ENCODE results near the gene DHRS4. TPM values are rescaled to one million over a fixed set of nuclear protein-coding genes. Genes with fewer than 3 reads are reported as not detected.
"Not testable (repeated sequence)": the region's sequence is repeated elsewhere in the genome, so short reads cannot be mapped to it uniquely, and the experiment has no call there.

DHRS4 gene
- polyA plus RNA-seq, 3 donors: 40.4 to 68.1 (median 63.2) TPM

DNA sequence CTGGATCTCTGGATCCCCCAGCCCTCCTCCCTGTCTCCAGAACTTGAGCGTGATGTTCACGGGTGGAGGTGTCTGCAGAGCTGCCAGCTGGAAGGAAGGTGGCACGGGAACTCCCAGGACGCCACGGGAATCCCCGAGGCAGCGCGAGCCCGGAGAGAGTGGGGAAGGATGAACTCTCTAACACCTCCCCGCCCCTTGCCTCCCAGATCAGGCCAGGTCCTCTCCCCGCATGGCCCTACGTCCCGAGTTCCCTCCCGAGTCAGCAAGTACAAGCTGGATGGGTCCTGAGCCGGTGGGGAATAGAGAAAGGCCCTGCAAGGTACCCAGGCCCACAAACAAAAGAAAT, 52.9 kb downstream of the DHRS4 start:
- H3K9me3 ChIP-seq (replicated peaks in 1 of 2; ENCODE audit: control insufficient read depth in 1 of 2, insufficient read depth in 1 of 2, low read length in 2 of 2); H3K79me2 ChIP-seq (ENCODE audit: insufficient read depth, low read length); H3K36me3 ChIP-seq (replicated peaks in 1 of 2; ENCODE audit: control insufficient read depth in 1 of 2, insufficient read depth in 2 of 2, low read length in 2 of 2); intact Hi-C loops (cut with micrococcal nuclease); H4K20me1 ChIP-seq (ENCODE audit: insufficient read depth, low read length); DNase-seq; H3K9me3 Mint-ChIP-seq; H3K4me2 ChIP-seq (replicated peaks; ENCODE audit: extremely low read depth, low read length, poor library complexity, severe bottlenecking); H3K27me3 Mint-ChIP-seq (ENCODE audit: low read depth in 3 of 3); H3K27me3 ChIP-seq (ENCODE audit: control insufficient read depth in 2 of 2, insufficient read depth in 2 of 2, low read length in 2 of 2): not testable (repeated sequence)
- peaks cover 12 to 23% of the 10 kb centered on the region in 2 donors for H3K4me1 ChIP-seq (ENCODE audit: control insufficient read depth in 1 of 2, insufficient read depth in 2 of 2, low read length in 2 of 2)
- H3K36me3 Mint-ChIP-seq: peaks cover 12 to 13% of the 10 kb centered on the region in 2 donors
- peak overlapping the region; percentile 21 for H3K9ac ChIP-seq (ENCODE audit: insufficient read depth, low read length, poor library complexity, severe bottlenecking)
- H3K4me3 Mint-ChIP-seq: peak overlapping the region; percentile 54 to 76
- H3K4me3 ChIP-seq (replicated peaks in 1 of 3; ENCODE audit: low read depth in 2 of 3, low read length in 3 of 3): peak overlapping the region; percentile 56 to 74 (median 72)
- peak overlapping the region; percentile 67 for H2AFZ ChIP-seq (ENCODE audit: insufficient read depth, low read depth, low read length, poor library complexity, severe bottlenecking)
- WGBS (ENCODE audit: insufficient coverage): no CpG with 5 or more reads among the region's 15 CpGs
- H3K27ac Mint-ChIP-seq: peak overlapping the region in 2 of 7 donors; percentile 50 to 62
- H3K27ac ChIP-seq (ENCODE audit: low read depth in 1 of 2, low read length in 2 of 2): peak overlapping the region; percentile 42 to 67
- H3K4me1 Mint-ChIP-seq: peaks cover 44% of the 10 kb centered on the region

DNA sequence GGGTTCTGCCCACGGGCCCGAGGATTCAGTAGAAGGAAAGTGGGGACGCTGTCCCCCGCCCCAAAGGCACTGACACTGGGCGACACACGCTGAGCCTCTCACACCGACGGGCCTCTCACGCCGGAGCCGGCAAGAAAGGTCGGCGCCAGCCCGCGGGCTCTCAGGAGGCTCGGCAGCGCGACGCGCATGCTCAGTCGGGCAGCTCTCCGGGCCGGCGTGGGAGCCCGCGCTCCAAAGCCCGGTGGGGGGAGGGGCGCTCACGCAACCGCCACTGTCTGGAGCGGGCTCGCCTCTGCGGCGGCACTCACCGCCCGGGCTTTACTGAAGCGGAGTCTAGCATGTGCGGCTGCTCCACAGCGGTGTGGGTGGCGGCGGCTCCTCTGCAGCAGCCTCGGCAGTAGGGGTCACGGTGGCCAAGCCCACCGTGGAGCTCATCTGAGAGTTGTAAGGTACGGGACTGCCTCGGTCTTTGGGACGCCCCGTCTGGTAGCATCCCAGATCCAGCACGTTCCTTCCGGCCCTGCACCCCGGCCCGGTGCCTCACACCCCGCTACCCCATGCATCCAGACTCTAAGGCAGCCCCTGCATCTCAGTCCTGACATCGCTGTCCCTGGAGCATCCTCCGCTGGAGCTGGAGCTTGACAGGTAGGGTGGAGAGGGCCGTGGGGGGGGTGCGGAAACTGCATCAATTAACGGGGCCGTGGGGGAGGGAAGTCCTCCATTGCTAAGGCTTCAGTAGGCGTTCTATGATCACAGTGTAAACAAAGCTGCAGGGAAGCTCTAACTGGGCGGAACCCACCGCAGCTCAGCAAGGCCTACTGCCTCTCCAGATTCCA, 53.5 kb downstream of the DHRS4 start:
- under 1% methylated on average over 30 of the region's 62 CpGs for WGBS (ENCODE audit: insufficient coverage)
- H3K36me3 ChIP-seq (replicated peaks in 1 of 2; ENCODE audit: control insufficient read depth in 1 of 2, insufficient read depth in 2 of 2, low read length in 2 of 2): not testable (repeated sequence)

More for the DNA sequence above, 53.5 kb downstream of the DHRS4 start:
- H2AFZ ChIP-seq (ENCODE audit: insufficient read depth, low read depth, low read length, poor library complexity, severe bottlenecking): peak overlapping the region; percentile 67
- H4K20me1 ChIP-seq (ENCODE audit: insufficient read depth, low read length); H3K27me3 Mint-ChIP-seq (ENCODE audit: low read depth in 3 of 3); H3K27me3 ChIP-seq (ENCODE audit: control insufficient read depth in 2 of 2, insufficient read depth in 2 of 2, low read length in 2 of 2); H3K9me3 Mint-ChIP-seq; H3K79me2 ChIP-seq (ENCODE audit: insufficient read depth, low read length); intact Hi-C loops (cut with micrococcal nuclease); H3K9me3 ChIP-seq (replicated peaks in 1 of 2; ENCODE audit: control insufficient read depth in 1 of 2, insufficient read depth in 1 of 2, low read length in 2 of 2): not testable (repeated sequence)
- peak overlapping the region; percentile 42 to 67 for H3K27ac ChIP-seq (ENCODE audit: low read depth in 1 of 2, low read length in 2 of 2)
- peak overlapping the region; percentile 21 for H3K9ac ChIP-seq (ENCODE audit: insufficient read depth, low read length, poor library complexity, severe bottlenecking)
- Mint-ChIP-seq H3K4me1 (peaks cover 44% of the 10 kb centered on the region), H3K36me3 (peaks cover 12 to 13% of the 10 kb centered on the region in 2 donors), H3K4me3 (peak overlapping the region; percentile 75 to 89), H3K27ac (peak overlapping the region in 6 of 7 donors; percentile 55 to 86 (median 67))
- DNase-seq: peak; percentile 10 to 42 (median 32)
- peak overlapping the region; percentile 56 to 74 (median 72) for H3K4me3 ChIP-seq (replicated peaks in 1 of 3; ENCODE audit: low read depth in 2 of 3, low read length in 3 of 3)
- peak overlapping the region; percentile 50 for H3K4me2 ChIP-seq (replicated peaks; ENCODE audit: extremely low read depth, low read length, poor library complexity, severe bottlenecking)
- peaks cover 12 to 22% of the 10 kb centered on the region in 2 donors for H3K4me1 ChIP-seq (ENCODE audit: control insufficient read depth in 1 of 2, insufficient read depth in 2 of 2, low read length in 2 of 2)
